Measurements from ENCODE around the gene NPRL2.

Gene NPRL2

GRCh38 chr3:50297896-50298725 lies 52.5 kb downstream of the NPRL2 start:
- no peak for TF ChIP-seq CTCF (IDR thresholded peaks at IDR 0.05; ENCODE audit: control extremely low read depth, extremely low read depth, low read depth, missing control alignments)
- ChIA-PET CTCF (interaction anchor here (0.9 to 3.5 kb wide), 12 partner anchors 9 to 70 kb away, joined by 3 to 23 read pairs (median 4); no protein-coding TSS in a partner anchor), POLR2A (interaction anchor here (2.2 kb wide), 1 partner anchor 39 kb away, joined by 13 read pairs; no protein-coding TSS in a partner anchor)
- no peak for DNase-seq (ENCODE audit: extremely low spot score)

GRCh38 chr3:50297384-50297775 lies 53.2 kb downstream of the NPRL2 start:
- DNase-seq (ENCODE audit: extremely low spot score): no peak
- ChIA-PET POLR2A (no interaction called here), CTCF (interaction anchor here (0.7 to 3.5 kb wide), 4 partner anchors 18 to 34 kb away, joined by 3 to 23 read pairs (median 3); no protein-coding TSS in a partner anchor)
- TF ChIP-seq CTCF (IDR thresholded peaks at IDR 0.05; ENCODE audit: control extremely low read depth, extremely low read depth, low read depth, missing control alignments): no peak

Measured in GM10248 (cell line).